Jurkat, Clone E6-1 (cell line): Measurements from ENCODE around the gene C11orf58.

Experiments
- DNase-seq: peaks from one replicate; pipeline ENCODE4 v3.0.0-alpha.2; 2011; ENCODE audit warnings: low read depth, low spot score
- H3K4me3 ChIP-seq: 2 replicates; pipeline ENCODE4 v1.5.1; 2011; ENCODE audit warnings: mild to moderate bottlenecking, low read length, control low read depth, moderate library complexity

C11orf58 gene

DNA sequence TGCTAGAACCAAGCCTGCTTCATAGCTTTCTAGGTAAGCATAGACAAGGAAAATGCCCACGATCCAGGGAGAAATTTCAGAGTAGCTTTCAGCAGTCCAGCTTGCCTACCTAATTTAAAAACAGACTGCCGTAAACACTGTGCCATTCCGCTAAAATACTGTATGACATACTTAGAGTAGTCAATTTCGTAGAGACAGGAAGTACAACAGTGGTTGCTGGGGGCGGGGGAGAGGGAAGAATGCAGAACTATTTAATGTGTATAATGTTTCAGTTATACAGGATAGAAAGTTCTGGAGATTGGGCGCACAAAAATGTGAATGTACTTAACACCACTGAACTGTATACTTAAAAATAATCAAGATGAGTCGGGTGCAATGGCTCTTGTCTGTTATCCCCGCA is 56.7 kb downstream of the C11orf58 start:
- no peak for DNase-seq
- no peak overlapping the region for H3K4me3 ChIP-seq

DNA sequence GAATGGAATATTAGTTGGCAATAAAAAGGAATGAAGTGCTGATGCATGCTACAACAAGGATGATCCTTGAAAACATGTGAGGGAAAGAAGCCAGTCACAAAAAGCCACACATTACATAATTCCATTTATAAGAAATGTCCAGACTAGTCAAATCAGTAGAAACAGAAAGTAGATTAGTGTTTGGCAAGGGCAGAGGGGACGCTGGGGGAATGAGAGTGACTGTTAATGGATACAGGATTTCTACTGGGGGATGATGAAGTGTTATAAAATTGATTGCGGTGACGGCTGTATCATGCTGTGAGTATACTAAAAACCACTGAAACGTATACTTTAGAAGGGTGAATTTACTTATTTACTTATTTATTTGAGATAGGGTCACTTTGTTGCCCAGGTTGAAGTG is 57.9 kb downstream of the C11orf58 start:
- no peak overlapping the region for H3K4me3 ChIP-seq
- DNase-seq = no peak

DNA sequence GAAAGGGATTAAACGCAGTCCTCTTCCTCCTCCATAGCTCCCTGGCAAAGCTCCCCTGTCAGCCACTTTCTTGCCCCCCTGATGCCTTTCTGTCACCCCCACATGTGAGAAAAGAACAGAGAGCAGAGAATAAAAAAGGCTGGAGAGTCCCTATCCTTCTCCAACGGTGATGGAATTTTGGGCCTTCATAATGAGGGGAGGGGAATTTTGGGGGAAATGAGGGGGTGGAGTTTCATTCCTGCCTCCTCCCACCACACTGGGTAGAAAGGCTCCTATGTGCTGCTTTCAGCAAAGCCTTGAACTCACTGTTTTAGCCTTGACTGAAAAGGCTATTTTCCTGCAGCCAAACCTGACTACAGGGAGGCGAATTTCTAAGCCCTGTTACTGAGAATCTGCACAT is 59.3 kb downstream of the C11orf58 start:
- H3K4me3 ChIP-seq = no peak overlapping the region

GRCh38 chr11:16799221-16799620 is 60.8 kb downstream of the C11orf58 start:
- DNase-seq = no peak
- H3K4me3 ChIP-seq = no peak overlapping the region

More for the DNA sequence above, 59.3 kb downstream of the C11orf58 start:
- no peak for DNase-seq

- no peak overlapping the region for H3K4me3 ChIP-seq
- no peak for DNase-seq
Measured at GRCh38 chr11:16799890-16800289, 61.4 kb downstream of the C11orf58 start.

GRCh38 chr11:16800382-16800781 is 61.9 kb downstream of the C11orf58 start:
- H3K4me3 ChIP-seq = no peak overlapping the region

DNA sequence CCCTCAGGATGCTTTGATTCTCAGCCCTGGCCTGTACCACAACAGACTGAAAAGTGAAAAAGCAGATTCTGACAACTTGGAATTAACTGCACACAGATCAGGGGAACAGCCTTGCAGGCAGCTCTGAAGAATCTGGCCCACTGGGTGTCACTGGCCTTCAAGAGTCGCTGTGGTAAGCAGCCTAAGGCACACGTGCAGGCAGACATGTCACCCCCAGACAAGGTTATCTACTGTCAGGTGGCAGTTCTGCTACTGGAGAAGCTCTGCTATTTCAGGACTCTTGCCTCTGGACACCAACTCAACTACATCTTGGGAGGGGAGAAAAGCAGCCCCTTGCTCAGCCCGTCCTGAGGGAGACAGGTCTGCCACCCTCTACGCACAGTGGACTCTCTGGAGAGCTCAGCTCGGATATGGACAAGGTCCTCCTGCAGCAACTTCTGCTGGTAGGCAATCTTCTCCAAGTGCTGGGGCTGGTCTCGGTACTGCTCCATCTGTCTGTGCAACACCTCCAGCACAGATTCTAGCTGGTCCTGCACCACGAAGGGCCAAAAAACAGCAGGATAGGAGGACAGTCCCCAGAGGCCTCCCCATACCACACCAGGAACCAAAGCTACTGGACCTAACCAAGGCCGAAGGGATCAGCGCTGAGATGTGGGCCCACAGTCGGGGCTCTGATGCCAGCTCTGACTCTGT is 63.0 kb downstream of the C11orf58 start:
- no peak for DNase-seq
- H3K4me3 ChIP-seq = no peak overlapping the region

More at GRCh38 chr11:16800382-16800781, 61.9 kb downstream of the C11orf58 start:
- DNase-seq = no peak

DNA sequence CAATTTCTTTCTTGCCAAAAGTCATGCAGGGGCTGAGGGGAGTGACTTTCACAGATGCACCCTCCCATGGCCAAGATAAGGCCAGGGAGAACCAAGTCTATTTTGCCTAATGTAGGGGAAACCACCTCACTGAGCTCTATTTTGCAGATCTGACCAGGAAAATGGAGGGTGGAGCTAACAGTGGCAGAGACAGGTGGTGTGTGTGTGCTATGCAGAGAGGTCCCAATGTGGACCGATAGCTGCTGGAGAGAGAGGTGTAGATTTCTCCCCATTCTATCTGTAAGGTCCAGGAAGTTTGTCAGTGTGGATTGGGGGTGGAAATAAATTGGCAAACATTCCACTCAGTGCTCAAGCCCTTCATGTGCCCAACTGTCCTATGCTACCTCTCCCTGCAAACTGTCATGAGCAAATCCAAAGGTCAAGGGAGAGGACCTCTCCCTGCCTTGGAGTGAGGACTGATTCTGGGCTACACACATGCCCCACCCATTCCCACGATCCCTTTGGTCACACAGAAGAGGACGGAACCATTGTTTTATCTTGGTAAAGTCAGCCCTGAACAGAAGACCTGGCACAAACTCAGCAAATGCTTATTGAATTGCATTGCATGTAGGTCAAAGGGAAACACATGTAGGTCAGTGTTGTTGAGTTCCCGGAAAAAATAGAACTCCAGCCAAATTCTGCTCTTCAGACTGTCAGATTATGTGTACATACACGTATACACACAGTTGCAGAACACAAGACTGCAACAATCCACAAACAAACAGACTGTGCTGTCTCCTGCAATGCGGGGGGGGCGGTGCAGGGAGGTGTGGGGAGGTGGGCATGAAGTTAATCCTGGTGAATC is 65.9 kb downstream of the C11orf58 start:
- DNase-seq = no peak
- no peak overlapping the region for H3K4me3 ChIP-seq

DNA sequence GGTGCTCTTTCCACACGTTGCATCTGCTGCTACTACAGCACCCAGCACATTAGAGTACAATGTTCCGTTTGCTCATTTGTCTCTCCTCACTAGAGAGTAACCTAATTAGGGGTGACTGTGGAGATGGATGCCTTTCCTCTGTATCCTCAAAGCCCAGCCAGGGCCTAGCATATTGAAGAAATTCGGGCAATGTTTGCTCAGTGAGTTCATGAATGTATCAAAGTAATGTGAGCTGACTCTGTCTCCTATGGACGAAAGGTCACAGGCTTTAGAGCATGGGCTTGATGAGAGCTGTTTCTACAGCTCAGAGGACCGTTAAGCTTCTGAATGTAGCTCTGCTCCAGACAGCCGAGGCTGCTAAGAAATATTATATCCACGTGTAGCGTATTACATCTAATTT is 67.5 kb downstream of the C11orf58 start:
- no peak overlapping the region for H3K4me3 ChIP-seq
- DNase-seq = no peak

DNA sequence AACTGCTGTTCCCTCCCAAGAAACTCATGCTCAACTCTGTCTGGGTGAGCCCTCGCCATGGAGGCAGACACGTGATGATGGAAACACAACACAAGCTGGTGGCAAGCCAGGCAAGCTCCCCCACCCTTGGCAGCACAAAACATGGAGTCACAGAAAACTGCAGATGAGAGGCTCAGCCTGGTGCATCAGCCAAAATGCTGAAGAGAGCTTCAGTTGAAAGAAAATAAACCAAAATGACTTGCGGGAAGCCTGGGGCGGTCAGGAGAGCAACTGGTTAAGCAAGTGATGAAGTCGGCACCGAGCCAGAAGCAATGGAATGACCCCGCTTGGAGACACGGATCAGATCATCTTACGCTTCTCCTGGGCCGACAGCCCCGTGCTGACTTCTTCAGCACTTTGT is 68.3 kb downstream of the C11orf58 start:
- H3K4me3 ChIP-seq = no peak overlapping the region
- no peak for DNase-seq

DNA sequence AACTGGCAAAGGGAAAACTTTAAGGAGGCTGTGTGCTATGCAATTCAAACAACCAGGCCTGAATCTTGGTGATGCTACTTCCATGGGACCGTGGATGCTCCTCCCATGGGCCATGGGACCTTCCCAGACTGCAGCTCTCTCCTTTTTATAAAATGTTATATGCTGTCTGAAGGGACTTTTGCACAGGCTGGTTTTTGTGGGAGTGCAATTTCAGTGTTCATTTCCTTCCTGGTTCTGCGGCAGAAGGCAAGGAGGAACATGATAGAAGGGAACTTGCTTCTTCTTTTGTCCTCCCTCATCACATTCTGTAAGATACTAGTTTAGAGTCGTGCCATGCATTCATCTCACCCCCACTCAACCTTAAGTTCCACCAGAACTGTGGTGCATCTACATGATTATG is 68.9 kb downstream of the C11orf58 start:
- no peak for DNase-seq
- no peak overlapping the region for H3K4me3 ChIP-seq
